ENCODE results near the gene ANK2.

GRCh38 chr4:113146876-113147358, 97.5 kb downstream of the ANK2 start:
- TF ChIP-seq, protein P1, sequence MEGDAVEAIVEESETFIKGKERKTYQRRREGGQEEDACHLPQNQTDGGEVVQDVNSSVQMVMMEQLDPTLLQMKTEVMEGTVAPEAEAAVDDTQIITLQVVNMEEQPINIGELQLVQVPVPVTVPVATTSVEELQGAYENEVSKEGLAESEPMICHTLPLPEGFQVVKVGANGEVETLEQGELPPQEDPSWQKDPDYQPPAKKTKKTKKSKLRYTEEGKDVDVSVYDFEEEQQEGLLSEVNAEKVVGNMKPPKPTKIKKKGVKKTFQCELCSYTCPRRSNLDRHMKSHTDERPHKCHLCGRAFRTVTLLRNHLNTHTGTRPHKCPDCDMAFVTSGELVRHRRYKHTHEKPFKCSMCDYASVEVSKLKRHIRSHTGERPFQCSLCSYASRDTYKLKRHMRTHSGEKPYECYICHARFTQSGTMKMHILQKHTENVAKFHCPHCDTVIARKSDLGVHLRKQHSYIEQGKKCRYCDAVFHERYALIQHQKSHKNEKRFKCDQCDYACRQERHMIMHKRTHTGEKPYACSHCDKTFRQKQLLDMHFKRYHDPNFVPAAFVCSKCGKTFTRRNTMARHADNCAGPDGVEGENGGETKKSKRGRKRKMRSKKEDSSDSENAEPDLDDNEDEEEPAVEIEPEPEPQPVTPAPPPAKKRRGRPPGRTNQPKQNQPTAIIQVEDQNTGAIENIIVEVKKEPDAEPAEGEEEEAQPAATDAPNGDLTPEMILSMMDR (IDR thresholded peaks at IDR 0.05; ENCODE audit: insufficient read depth, low read length), result no peak
- TF ChIP-seq POLR2AphosphoS5 (IDR thresholded peaks at IDR 0.05; ENCODE audit: low read depth), result no peak
- TF ChIP-seq REST (IDR thresholded peaks at IDR 0.05; ENCODE audit: insufficient replicate concordance, low read depth), result no peak
- no peak for TF ChIP-seq SPI1 (IDR thresholded peaks at IDR 0.05; ENCODE audit: borderline replicate concordance, low read depth)
- TF ChIP-seq GABPA (IDR thresholded peaks at IDR 0.05; ENCODE audit: low read depth), result no peak
